SJSA1 (cell line): ENCODE results near the gene BUD23. TPM values are rescaled to one million over a fixed set of nuclear protein-coding genes. Genes with fewer than 3 reads are reported as not detected.

Experiments used
- DNase-seq, 2 experiments: peaks; one replicate each; pipeline ENCODE4 v3.0.0-alpha.2; 2015 to 2020; ENCODE audit warnings: low spot score in 2 of 2, low read depth in 1 of 2
- H3K27ac ChIP-seq: fragments of 250-450 bp; sonication (Bioruptor Pico); 2 replicates; pipeline ENCODE4 v1.5.1; 2020; ENCODE audit warnings: mild to moderate bottlenecking, moderate library complexity
- H3K27me3 ChIP-seq: fragments of 250-450 bp; sonication (Bioruptor Pico); replicated peaks from 2 replicates; pipeline ENCODE4 v1.5.1; 2020; ENCODE audit warnings: mild to moderate bottlenecking, moderate library complexity
- H3K36me3 ChIP-seq: fragments of 250-450 bp; sonication (Bioruptor Pico); 2 replicates; pipeline ENCODE4 v1.5.1; 2020; ENCODE audit warnings: mild to moderate bottlenecking
- H3K4me1 ChIP-seq: fragments of 250-450 bp; sonication (Bioruptor Pico); replicated peaks from 2 replicates; pipeline ENCODE4 v1.6.1; 2021; ENCODE audit warnings: mild to moderate bottlenecking
- H3K4me3 ChIP-seq: fragments of 250-450 bp; sonication (Bioruptor Pico); 2 replicates; pipeline ENCODE4 v1.5.1; 2020; ENCODE audit warnings: mild to moderate bottlenecking
- H3K9me3 ChIP-seq: fragments of 250-450 bp; sonication (Bioruptor Pico); replicated peaks from 2 replicates; pipeline ENCODE4 v1.5.1; 2020; ENCODE audit warnings: mild to moderate bottlenecking
- total RNA-seq: library from RNA; depleted of rRNA; stranded (reverse); fragments of >200 nt; shearing (Covaris generic); gene quantifications from 2 replicates; pipeline ENCODE4 v1.2.3, GENCODE V29; 2014; rRNA removed

Gene BUD23
- total RNA-seq, 1 experiment from 2014 or later = 42.2 TPM

- Histone ChIP-seq H3K4me3 (no peak overlapping the region), H3K4me1 (peaks cover 17% of the 10 kb centered on the region), H3K27ac (no peak overlapping the region), H3K27me3 (no peaks in the 10 kb centered on the region), H3K36me3 (peaks cover 28% of the 10 kb centered on the region), H3K9me3 (no peaks in the 10 kb centered on the region)
- no peak for DNase-seq
Observed at GRCh38 chr7:73740212-73740611, 56.8 kb downstream of the BUD23 start.

DNA sequence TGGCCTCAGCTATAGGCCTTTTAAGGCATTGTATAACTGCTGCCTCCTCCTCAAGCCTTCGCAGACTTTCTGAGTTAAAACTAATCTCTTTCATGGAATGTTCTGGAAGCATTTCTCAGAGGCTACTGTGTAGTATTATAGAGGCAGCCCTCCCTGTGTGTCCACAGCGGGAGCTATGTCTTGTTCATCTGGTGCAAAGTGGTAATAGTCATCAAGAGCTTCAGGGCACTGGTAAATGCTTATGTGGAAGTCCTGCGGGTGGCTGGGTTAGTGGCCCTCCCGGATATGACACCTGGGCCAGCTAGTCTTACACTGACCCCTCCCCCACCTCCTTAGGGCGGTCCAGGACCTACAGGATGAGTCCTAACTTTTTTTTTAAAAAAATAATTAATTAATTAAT, 57.4 kb downstream of the BUD23 start:
- H3K27ac ChIP-seq = no peak overlapping the region
- peaks cover 26% of the 10 kb centered on the region for H3K36me3 ChIP-seq
- no peak overlapping the region for H3K4me3 ChIP-seq
- H3K9me3 ChIP-seq = no peaks in the 10 kb centered on the region
- H3K4me1 ChIP-seq = peaks cover 16% of the 10 kb centered on the region
- no peak for DNase-seq
- H3K27me3 ChIP-seq = no peaks in the 10 kb centered on the region

DNA sequence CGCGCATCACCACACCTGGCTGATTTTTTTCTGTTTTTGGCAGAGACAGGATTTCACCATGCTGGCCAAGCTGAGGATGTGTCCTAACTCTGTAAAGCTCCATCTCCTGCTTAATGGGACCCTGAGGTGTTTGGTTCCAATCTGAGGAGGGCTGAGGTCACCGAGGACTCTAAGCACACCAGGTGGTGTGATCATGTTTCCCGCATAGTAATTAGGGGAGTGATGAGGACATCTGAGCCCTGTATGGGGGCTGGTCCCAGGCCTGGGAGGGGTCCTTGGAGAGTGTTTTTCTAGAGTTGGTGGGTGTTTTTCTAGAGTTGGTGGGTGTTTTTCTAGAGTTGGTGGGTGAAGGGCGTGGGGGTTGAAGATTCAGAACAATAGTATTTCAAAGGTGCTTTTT, 58.2 kb downstream of the BUD23 start:
- H3K4me3 ChIP-seq = no peak overlapping the region
- no peaks in the 10 kb centered on the region for H3K27me3 ChIP-seq
- H3K4me1 ChIP-seq = peaks cover 16% of the 10 kb centered on the region
- no peaks in the 10 kb centered on the region for H3K9me3 ChIP-seq
- peaks cover 17% of the 10 kb centered on the region for H3K36me3 ChIP-seq
- no peak for DNase-seq
- H3K27ac ChIP-seq = no peak overlapping the region

- Histone ChIP-seq H3K27ac (no peak overlapping the region), H3K4me3 (no peak overlapping the region), H3K9me3 (no peaks in the 10 kb centered on the region), H3K36me3 (peaks cover 10% of the 10 kb centered on the region), H3K4me1 (peaks cover 16% of the 10 kb centered on the region), H3K27me3 (no peaks in the 10 kb centered on the region)
- no peak for DNase-seq
Observed at GRCh38 chr7:73742338-73742752, 58.9 kb downstream of the BUD23 start.

DNA sequence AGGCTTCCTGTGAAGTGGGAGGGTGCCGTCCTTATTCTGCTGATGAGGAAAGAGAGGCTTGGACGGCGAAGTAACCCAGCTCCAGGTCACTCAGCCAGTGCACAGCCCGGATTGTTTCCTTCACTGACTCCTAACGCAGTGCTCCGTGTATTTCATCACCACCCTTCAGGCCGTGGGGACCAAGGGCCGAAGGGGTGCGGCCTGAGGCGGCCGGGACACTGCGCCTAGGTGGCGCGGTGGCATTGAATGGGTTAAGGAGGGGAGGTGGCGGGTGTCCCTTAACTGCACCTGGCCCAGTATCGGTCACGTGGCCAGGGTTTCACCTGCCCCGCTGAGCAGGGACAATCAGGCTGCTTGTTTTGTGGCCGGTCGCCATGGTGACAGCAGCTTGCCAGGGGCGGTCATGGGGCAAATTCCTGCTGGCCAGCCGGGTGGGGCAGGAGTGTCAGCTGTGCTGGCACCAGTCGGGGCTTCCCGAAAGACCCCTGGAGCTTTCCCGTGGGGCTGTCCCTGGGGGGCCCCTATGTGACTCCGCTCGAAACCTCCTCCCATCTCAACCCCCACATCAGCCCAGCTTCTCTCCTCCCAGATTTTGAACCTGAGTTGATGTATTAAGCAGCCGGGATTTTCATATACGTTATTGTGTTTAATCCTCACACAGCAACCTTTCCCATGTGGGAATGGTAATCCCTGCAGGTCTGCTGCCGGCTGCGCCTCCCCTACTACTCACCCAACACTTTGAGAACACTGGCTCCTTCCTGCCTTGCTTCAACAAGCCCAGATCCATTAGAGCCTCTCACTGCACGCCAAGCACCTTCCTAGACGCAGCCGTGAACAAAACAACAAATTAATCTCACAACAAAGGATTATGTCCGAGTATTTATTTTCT, 59.6 kb downstream of the BUD23 start:
- no peaks in the 10 kb centered on the region for H3K27me3 ChIP-seq
- H3K27ac ChIP-seq = no peak overlapping the region
- H3K36me3 ChIP-seq = peaks cover 3% of the 10 kb centered on the region; the same call in 1 of the 2 replicates
- H3K4me3 ChIP-seq = no peak overlapping the region
- DNase-seq = no peak
- H3K9me3 ChIP-seq = no peaks in the 10 kb centered on the region
- H3K4me1 ChIP-seq = peaks cover 10% of the 10 kb centered on the region

GRCh38 chr7:73746378-73746777, 63.0 kb downstream of the BUD23 start:
- Histone ChIP-seq H3K4me1 (no peaks in the 10 kb centered on the region), H3K36me3 (no peaks in the 10 kb centered on the region), H3K9me3 (no peaks in the 10 kb centered on the region), H3K27me3 (no peaks in the 10 kb centered on the region), H3K4me3 (no peak overlapping the region), H3K27ac (no peak overlapping the region)
- DNase-seq = no peak

Other genes with a start within 250 kb of the BUD23 start
- 3.5 and 10.5 TPM in 2 replicates for gene FZD9, start 249.8 kb upstream of the BUD23 start, total RNA-seq
- 78.9 and 86.5 TPM in 2 replicates for gene BAZ1B, start 161.3 kb upstream of the BUD23 start, total RNA-seq
- 20.5 and 75.2 TPM in 2 replicates for gene BCL7B, start 125.9 kb upstream of the BUD23 start, total RNA-seq
- 63.8 and 67.2 TPM in 2 replicates for gene TBL2, start 105.0 kb upstream of the BUD23 start, total RNA-seq
- not detected in 2 replicates for gene MLXIPL, start 59.1 kb upstream of the BUD23 start, total RNA-seq
- gene VPS37D, start 15.8 kb upstream of the BUD23 start, total RNA-seq = 1.0 and 1.8 TPM in 2 replicates
- gene DNAJC30, start 144 bp upstream of the BUD23 start, total RNA-seq = 1.3 TPM in 2 replicates
- gene STX1A, start 36.1 kb downstream of the BUD23 start, total RNA-seq = 8.8 and 10.1 TPM in 2 replicates
- gene ABHD11, start 55.2 kb downstream of the BUD23 start, total RNA-seq = 23.6 and 25.8 TPM in 2 replicates
- not detected in 2 replicates for gene CLDN3, start 86.7 kb downstream of the BUD23 start, total RNA-seq
- gene CLDN4, start 147.4 kb downstream of the BUD23 start, total RNA-seq = 0.16 TPM in 1 of 2 replicates, not detected in the other
- gene METTL27, start 158.9 kb downstream of the BUD23 start, total RNA-seq = 0.91 and 2.9 TPM in 2 replicates
- gene TMEM270, start 177.6 kb downstream of the BUD23 start, total RNA-seq = not detected in 2 replicates